Muscle of leg (tissue), 11 donors: Measurements from ENCODE around the gene NOL9. TPM values are rescaled to one million over a fixed set of nuclear protein-coding genes. Genes with fewer than 3 reads are reported as not detected.

Experiments
- DNase-seq: peaks from one replicate; pipeline ENCODE4 v3.0.0; 2013
- H3K27ac ChIP-seq: one replicate; pipeline ENCODE4 v1.5.1; 2013; ENCODE audit warnings: mild to moderate bottlenecking, low read length, control low read depth
- H3K27me3 ChIP-seq: one replicate; pipeline ENCODE4 v1.6.1; 2013; ENCODE audit warnings: low read length; ENCODE audit not compliant: control insufficient read depth, insufficient read depth
- H3K36me3 ChIP-seq: one replicate; pipeline ENCODE4 v1.6.1; 2013; ENCODE audit warnings: low read length; ENCODE audit not compliant: control insufficient read depth, insufficient read depth
- H3K4me1 ChIP-seq: one replicate; pipeline ENCODE4 v1.6.1; 2013; ENCODE audit warnings: low read length; ENCODE audit not compliant: control insufficient read depth, insufficient read depth
- H3K4me3 ChIP-seq: one replicate; pipeline ENCODE4 v1.5.1; 2013; ENCODE audit warnings: low read length, control low read depth
- H3K9me3 ChIP-seq: replicated peaks from 2 replicates; pipeline ENCODE4 v1.6.1; 2013; ENCODE audit warnings: low read depth, low read length; ENCODE audit not compliant: control insufficient read depth
- WGBS: methylation state at CpG from one replicate; pipeline ENCODE4 v1.1.5; 2013; ENCODE audit warnings: missing lambda C conversion rate; ENCODE audit not compliant: insufficient coverage; 5-methylcytosine and 5-hydroxymethylcytosine counted together
- polyA plus RNA-seq, 8 donors: library from polyadenylated mRNA; unstranded; fragments of 120-200 nt; gene quantifications; one replicate each; pipeline versions ENCODE4 v1.2.1 to v1.2.3, GENCODE V29; 2013; ENCODE audit warnings: inconsistent platforms in 1 of 8, low replicate concordance in 1 of 8; ENCODE audit not compliant: insufficient read length in 8 of 8, insufficient read depth in 1 of 8
- total RNA-seq: library from RNA; stranded (reverse); fragments of 120-200 nt; gene quantifications from one replicate; pipeline ENCODE4 v1.2.4, GENCODE V29; 2013

The NOL9 gene
- total and polyA plus RNA-seq, 9 donors: 10.0 to 19.1 (median 13.9) TPM

DNA sequence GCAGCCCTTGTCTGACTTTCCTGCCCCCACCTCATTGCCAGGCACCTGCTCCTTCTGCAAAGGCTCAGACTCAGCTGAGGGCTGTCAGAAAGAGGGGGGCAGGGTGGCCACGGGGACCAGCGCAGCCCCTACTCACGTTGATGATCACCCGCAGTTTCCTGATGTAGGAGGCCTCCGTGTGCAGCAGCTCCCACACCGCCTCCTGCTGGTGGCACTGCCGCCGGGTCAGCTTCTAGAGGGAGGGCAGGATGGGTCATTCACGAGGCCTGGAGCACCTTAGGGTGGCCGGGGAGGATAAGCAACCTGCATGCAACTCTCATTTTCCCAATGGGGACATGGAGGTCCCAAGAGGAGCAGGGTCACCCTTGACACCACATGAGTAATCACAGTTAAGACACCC is 81.9 kb downstream of the NOL9 start:
- Histone ChIP-seq H3K4me3 (no peak overlapping the region), H3K27me3 (no peaks in the 10 kb centered on the region), H3K4me1 (no peaks in the 10 kb centered on the region), H3K36me3 (peaks cover 37% of the 10 kb centered on the region), H3K9me3 (no peaks in the 10 kb centered on the region), H3K27ac (no peak overlapping the region)
- no peak for DNase-seq
- 77% methylated on average over 10 of the region's 10 CpGs for WGBS

DNA sequence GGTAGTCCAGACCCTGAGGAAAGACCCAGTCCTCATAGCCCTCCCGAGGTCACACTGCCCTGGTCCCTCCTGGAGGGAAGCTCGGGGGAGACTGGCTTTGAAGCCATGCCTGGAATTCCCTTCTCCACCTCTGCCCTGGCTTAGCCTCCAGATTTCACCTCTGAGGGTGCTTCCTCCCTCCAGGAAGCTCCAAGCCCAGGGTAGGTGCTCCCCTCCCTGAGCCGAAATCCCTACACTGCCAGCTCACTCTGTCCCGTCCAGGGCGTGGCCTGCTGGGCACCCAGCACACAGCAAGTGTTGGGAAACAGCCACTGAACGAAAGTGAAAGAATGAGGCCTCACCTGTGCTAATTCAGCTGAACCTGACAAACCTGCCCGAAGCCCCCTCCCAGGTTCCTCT is 82.3 kb downstream of the NOL9 start:
- Histone ChIP-seq H3K9me3 (no peaks in the 10 kb centered on the region), H3K27me3 (no peaks in the 10 kb centered on the region), H3K4me3 (no peak overlapping the region), H3K4me1 (no peaks in the 10 kb centered on the region), H3K36me3 (peaks cover 37% of the 10 kb centered on the region), H3K27ac (no peak overlapping the region)
- no peak for DNase-seq
- WGBS: 90% methylated on average over 6 of the region's 7 CpGs

Other genes with a start within 250 kb of the NOL9 start
- 7.5 TPM for gene ACOT7, start 160.7 kb downstream of the NOL9 start, total RNA-seq
- 10 to 100 TPM; 17.2 to 24.0 (median 20.6) TPM for gene ACOT7, start 160.7 kb downstream of the NOL9 start, polyA plus RNA-seq
- gene HES2, start 134.6 kb downstream of the NOL9 start, total RNA-seq: not detected
- gene HES2, start 134.6 kb downstream of the NOL9 start, polyA plus RNA-seq: under 1 TPM in 5 of 8 donors, not detected in 3; 0.06 to 0.62 (median 0.10) TPM
- gene ESPN, start 129.7 kb downstream of the NOL9 start, total RNA-seq: 0.22 TPM
- 10 to 100 TPM in 1 of 8 donors, 1 to 10 TPM in 7; 1.2 to 14.3 (median 2.0) TPM for gene ESPN, start 129.7 kb downstream of the NOL9 start, polyA plus RNA-seq
- gene TNFRSF25, start 88.3 kb downstream of the NOL9 start, total RNA-seq: 10.3 TPM
- 10 to 100 TPM in 5 of 8 donors, 1 to 10 TPM in 3; 5.3 to 18.3 (median 11.3) TPM for gene TNFRSF25, start 88.3 kb downstream of the NOL9 start, polyA plus RNA-seq
- gene PLEKHG5, start 62.8 kb downstream of the NOL9 start, total RNA-seq: 12.1 TPM
- gene PLEKHG5, start 62.8 kb downstream of the NOL9 start, polyA plus RNA-seq: 10 to 100 TPM in 5 of 8 donors, 1 to 10 TPM in 3; 7.6 to 14.5 (median 11.6) TPM
- gene TAS1R1, start 794 bp upstream of the NOL9 start, total RNA-seq: 2.7 TPM
- 1 to 10 TPM; 3.2 to 9.7 (median 6.3) TPM for gene TAS1R1, start 794 bp upstream of the NOL9 start, polyA plus RNA-seq
- 21.2 TPM for gene ZBTB48, start 25.5 kb upstream of the NOL9 start, total RNA-seq
- gene ZBTB48, start 25.5 kb upstream of the NOL9 start, polyA plus RNA-seq: 10 to 100 TPM; 14.5 to 26.5 (median 19.7) TPM
- 27.7 TPM for gene KLHL21, start 48.4 kb upstream of the NOL9 start, total RNA-seq
- 10 to 100 TPM; 30.2 to 49.3 (median 39.1) TPM for gene KLHL21, start 48.4 kb upstream of the NOL9 start, polyA plus RNA-seq
- 11.6 TPM for gene PHF13, start 59.2 kb upstream of the NOL9 start, total RNA-seq
- gene PHF13, start 59.2 kb upstream of the NOL9 start, polyA plus RNA-seq: 10 to 100 TPM; 18.9 to 24.2 (median 22.1) TPM
- gene THAP3, start 70.4 kb upstream of the NOL9 start, total RNA-seq: 27.1 TPM
- gene THAP3, start 70.4 kb upstream of the NOL9 start, polyA plus RNA-seq: 10 to 100 TPM; 16.7 to 22.0 (median 18.0) TPM
- 26.9 TPM for gene DNAJC11, start 147.3 kb upstream of the NOL9 start, total RNA-seq
- 10 to 100 TPM; 29.5 to 41.0 (median 34.8) TPM for gene DNAJC11, start 147.3 kb upstream of the NOL9 start, polyA plus RNA-seq
- gene CAMTA1, start 230.9 kb upstream of the NOL9 start, total RNA-seq: 36.4 TPM
- gene CAMTA1, start 230.9 kb upstream of the NOL9 start, polyA plus RNA-seq: 10 to 100 TPM; 37.1 to 56.4 (median 47.8) TPM